ENCODE results near the gene PXT1. TPM values are rescaled to one million over a fixed set of nuclear protein-coding genes. Genes with fewer than 3 reads are reported as not detected.

Gene PXT1
- polyA plus RNA-seq, 1 donor (not counting 4 experiments of a cell fraction or from before 2014, with no cell fraction given): 0.08 TPM

DNA sequence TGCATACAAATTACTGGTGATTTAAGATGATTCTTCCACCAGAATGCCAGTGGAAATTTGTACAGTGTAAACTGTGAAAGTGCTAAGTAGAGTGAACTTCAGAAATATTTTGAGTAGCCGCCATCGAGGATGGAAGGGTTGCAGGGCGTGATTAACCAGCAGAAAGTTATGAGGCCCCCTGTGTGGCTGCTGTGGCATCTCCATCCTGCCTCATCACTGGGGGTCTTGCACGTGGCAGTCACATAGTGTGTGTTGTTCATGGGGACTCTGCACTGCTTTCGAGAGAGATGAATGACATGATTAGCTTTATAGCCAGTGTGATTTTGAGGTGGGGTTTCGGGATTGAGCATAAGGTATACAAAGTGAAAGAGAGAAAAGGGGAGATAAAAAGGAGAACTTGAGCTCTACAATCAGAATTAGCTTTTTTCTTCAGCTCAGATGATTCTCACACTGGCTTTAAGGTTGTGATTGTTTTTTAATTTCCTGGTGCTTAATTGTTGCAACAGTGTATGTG lies 26.6 kb upstream of the PXT1 start:
- Histone ChIP-seq H3K79me2 (ENCODE audit: control insufficient read depth, insufficient read depth, low read length) (peaks cover 24% of the 10 kb centered on the region), H4K20me1 (ENCODE audit: control insufficient read depth, extremely low read depth, insufficient read depth, low read length) (no peaks in the 10 kb centered on the region), H2AFZ (ENCODE audit: control insufficient read depth, low read length) (no peak overlapping the region), H3K9me1 (ENCODE audit: control insufficient read depth, extremely low read depth, insufficient read depth, low read length) (peaks cover 2% of the 10 kb centered on the region), H3K27ac (ENCODE audit: control insufficient read depth, insufficient read depth, low read length) (no peak overlapping the region), H3K4me2 (ENCODE audit: control insufficient read depth, extremely low read depth, insufficient read depth, low read depth, low read length) (no peak overlapping the region), H3K9me3 (ENCODE audit: control insufficient read depth, low read depth, low read length) (no peaks in the 10 kb centered on the region), H3K36me3 (ENCODE audit: control insufficient read depth in 2 of 2, extremely low read depth in 1 of 2, insufficient read depth in 2 of 2, low read length in 2 of 2) (peaks cover 2 to 7% of the 10 kb centered on the region in 2 experiments), H3K27me3 (ENCODE audit: control insufficient read depth, extremely low read depth, insufficient read depth, low read length) (no peaks in the 10 kb centered on the region), H3K4me3 (ENCODE audit: control insufficient read depth in 2 of 3, extremely low read depth in 1 of 3, insufficient read depth in 2 of 3, low read depth in 1 of 3, low read length in 3 of 3) (no peak overlapping the region), H3K4me1 (ENCODE audit: control insufficient read depth, extremely low read depth, insufficient read depth, low read length) (no peaks in the 10 kb centered on the region), H3K9ac (ENCODE audit: control insufficient read depth, extremely low read depth, insufficient read depth, low read length) (no peak overlapping the region)
- FAIRE-seq (no peak), DNase-seq (ENCODE audit: low read depth, low spot score) (no peak)
- dilution Hi-C loops (cut with MboI; ENCODE audit: extremely low pct_ligation_motif_present, low sequenced_read_pairs): no loop called here
- no peak for TF ChIP-seq EZH2 (IDR thresholded peaks at IDR 0.05; ENCODE audit: low read length)
- TF ChIP-seq, protein P1, sequence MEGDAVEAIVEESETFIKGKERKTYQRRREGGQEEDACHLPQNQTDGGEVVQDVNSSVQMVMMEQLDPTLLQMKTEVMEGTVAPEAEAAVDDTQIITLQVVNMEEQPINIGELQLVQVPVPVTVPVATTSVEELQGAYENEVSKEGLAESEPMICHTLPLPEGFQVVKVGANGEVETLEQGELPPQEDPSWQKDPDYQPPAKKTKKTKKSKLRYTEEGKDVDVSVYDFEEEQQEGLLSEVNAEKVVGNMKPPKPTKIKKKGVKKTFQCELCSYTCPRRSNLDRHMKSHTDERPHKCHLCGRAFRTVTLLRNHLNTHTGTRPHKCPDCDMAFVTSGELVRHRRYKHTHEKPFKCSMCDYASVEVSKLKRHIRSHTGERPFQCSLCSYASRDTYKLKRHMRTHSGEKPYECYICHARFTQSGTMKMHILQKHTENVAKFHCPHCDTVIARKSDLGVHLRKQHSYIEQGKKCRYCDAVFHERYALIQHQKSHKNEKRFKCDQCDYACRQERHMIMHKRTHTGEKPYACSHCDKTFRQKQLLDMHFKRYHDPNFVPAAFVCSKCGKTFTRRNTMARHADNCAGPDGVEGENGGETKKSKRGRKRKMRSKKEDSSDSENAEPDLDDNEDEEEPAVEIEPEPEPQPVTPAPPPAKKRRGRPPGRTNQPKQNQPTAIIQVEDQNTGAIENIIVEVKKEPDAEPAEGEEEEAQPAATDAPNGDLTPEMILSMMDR (optimal IDR thresholded peaks at IDR 0.05 in 1 of 3, IDR thresholded peaks at IDR 0.05 in 1 of 3, conservative IDR thresholded peaks at IDR 0.05 in 1 of 3; ENCODE audit: extremely low read depth in 1 of 3, insufficient read depth in 2 of 3, low read length in 3 of 3): no peak

DNA sequence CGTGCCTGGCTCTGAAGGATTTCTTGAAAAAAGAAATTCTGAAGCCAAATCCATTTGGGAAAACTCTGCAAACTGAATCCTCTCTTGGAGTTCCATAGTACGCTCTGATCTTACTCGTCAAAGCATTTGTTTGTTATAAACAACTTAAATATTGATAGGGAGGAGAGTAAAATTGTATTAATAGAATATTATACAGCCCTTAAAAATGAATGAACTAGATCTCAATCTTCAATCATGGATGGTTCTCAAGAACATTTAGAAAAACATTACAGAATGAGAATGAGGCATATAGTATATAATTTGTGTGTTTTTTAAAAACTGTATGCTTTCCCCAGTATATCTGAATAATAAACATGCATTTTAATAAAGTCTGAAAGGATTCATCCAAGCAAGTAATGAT lies 25.0 kb upstream of the PXT1 start:
- Histone ChIP-seq H2AFZ (ENCODE audit: control insufficient read depth, low read length) (no peak overlapping the region), H3K4me1 (ENCODE audit: control insufficient read depth, extremely low read depth, insufficient read depth, low read length) (no peaks in the 10 kb centered on the region), H3K9ac (ENCODE audit: control insufficient read depth, extremely low read depth, insufficient read depth, low read length) (no peak overlapping the region), H3K9me3 (ENCODE audit: control insufficient read depth, low read depth, low read length) (no peaks in the 10 kb centered on the region), H3K27ac (ENCODE audit: control insufficient read depth, insufficient read depth, low read length) (no peak overlapping the region), H3K4me2 (ENCODE audit: control insufficient read depth, extremely low read depth, insufficient read depth, low read depth, low read length) (no peak overlapping the region), H3K27me3 (ENCODE audit: control insufficient read depth, extremely low read depth, insufficient read depth, low read length) (no peaks in the 10 kb centered on the region), H3K9me1 (ENCODE audit: control insufficient read depth, extremely low read depth, insufficient read depth, low read length) (peaks cover 2% of the 10 kb centered on the region), H3K36me3 (ENCODE audit: control insufficient read depth in 2 of 2, extremely low read depth in 1 of 2, insufficient read depth in 2 of 2, low read length in 2 of 2) (peaks cover 2 to 7% of the 10 kb centered on the region in 2 experiments), H3K4me3 (ENCODE audit: control insufficient read depth in 2 of 3, extremely low read depth in 1 of 3, insufficient read depth in 2 of 3, low read depth in 1 of 3, low read length in 3 of 3) (no peak overlapping the region), H4K20me1 (ENCODE audit: control insufficient read depth, extremely low read depth, insufficient read depth, low read length) (no peaks in the 10 kb centered on the region), H3K79me2 (ENCODE audit: control insufficient read depth, insufficient read depth, low read length) (peaks cover 28% of the 10 kb centered on the region)
- FAIRE-seq (no peak), DNase-seq (ENCODE audit: low read depth, low spot score) (no peak)
- dilution Hi-C loops (cut with MboI; ENCODE audit: extremely low pct_ligation_motif_present, low sequenced_read_pairs): no loop called here
- TF ChIP-seq EZH2 (IDR thresholded peaks at IDR 0.05; ENCODE audit: low read length): no peak
- TF ChIP-seq, protein P1 (optimal IDR thresholded peaks at IDR 0.05 in 1 of 3, IDR thresholded peaks at IDR 0.05 in 1 of 3, conservative IDR thresholded peaks at IDR 0.05 in 1 of 3; ENCODE audit: extremely low read depth in 1 of 3, insufficient read depth in 2 of 3, low read length in 3 of 3): no peak

All from keratinocyte (primary cell).